ENCODE data around the gene DHRS12. TPM values are rescaled to one million over a fixed set of nuclear protein-coding genes. Genes with fewer than 3 reads are reported as not detected.

Gene DHRS12
- total RNA-seq, 1 donor from 2014 or later, result 5.2 TPM

- no peaks in the 10 kb centered on the region for H3K27me3 ChIP-seq (ENCODE audit: control insufficient read depth in 3 of 3, insufficient read depth in 3 of 3, low read length in 3 of 3)
- H3K9me3 ChIP-seq (ENCODE audit: control insufficient read depth in 3 of 3, low read length in 3 of 3), result no peaks in the 10 kb centered on the region
- no peak overlapping the region for H3K27ac ChIP-seq (ENCODE audit: low read depth, low read length)
- H3K4me3 ChIP-seq (ENCODE audit: low read length in 3 of 3), result no peak overlapping the region
- peaks cover 0 to 3% (median 0%) of the 10 kb centered on the region in 3 donors for H3K36me3 ChIP-seq (ENCODE audit: control insufficient read depth in 3 of 3, insufficient read depth in 3 of 3, low read length in 3 of 3)
- peaks cover 5 to 9% (median 8%) of the 10 kb centered on the region in 3 donors for H3K4me1 ChIP-seq (ENCODE audit: control insufficient read depth in 3 of 3, insufficient read depth in 3 of 3, low read length in 3 of 3)
- no peak overlapping the region for H3K9ac ChIP-seq (ENCODE audit: low read depth in 1 of 3, low read length in 3 of 3)
Measured at GRCh38 chr13:51724721-51725120, 79.2 kb downstream of the DHRS12 start.

GRCh38 chr13:51723529-51723928, 80.4 kb downstream of the DHRS12 start:
- peaks cover 5 to 9% (median 5%) of the 10 kb centered on the region in 3 donors for H3K4me1 ChIP-seq (ENCODE audit: control insufficient read depth in 3 of 3, insufficient read depth in 3 of 3, low read length in 3 of 3)
- H3K27ac ChIP-seq (ENCODE audit: low read depth, low read length), result no peak overlapping the region
- H3K27me3 ChIP-seq (ENCODE audit: control insufficient read depth in 3 of 3, insufficient read depth in 3 of 3, low read length in 3 of 3), result no peaks in the 10 kb centered on the region
- H3K9me3 ChIP-seq (ENCODE audit: control insufficient read depth in 3 of 3, low read length in 3 of 3), result no peaks in the 10 kb centered on the region
- no peak overlapping the region for H3K4me3 ChIP-seq (ENCODE audit: low read length in 3 of 3)
- no peaks in the 10 kb centered on the region for H3K36me3 ChIP-seq (ENCODE audit: control insufficient read depth in 3 of 3, insufficient read depth in 3 of 3, low read length in 3 of 3)
- no peak overlapping the region for H3K9ac ChIP-seq (ENCODE audit: low read depth in 1 of 3, low read length in 3 of 3)

- peaks cover 5 to 9% (median 5%) of the 10 kb centered on the region in 3 donors for H3K4me1 ChIP-seq (ENCODE audit: control insufficient read depth in 3 of 3, insufficient read depth in 3 of 3, low read length in 3 of 3)
- no peak overlapping the region for H3K27ac ChIP-seq (ENCODE audit: low read depth, low read length)
Measured at GRCh38 chr13:51721496-51721895, 82.5 kb downstream of the DHRS12 start.

GRCh38 chr13:51719394-51719793, 84.6 kb downstream of the DHRS12 start:
- no peaks in the 10 kb centered on the region for H3K36me3 ChIP-seq (ENCODE audit: control insufficient read depth in 3 of 3, insufficient read depth in 3 of 3, low read length in 3 of 3)
- no peak overlapping the region for H3K27ac ChIP-seq (ENCODE audit: low read depth, low read length)

More at GRCh38 chr13:51721496-51721895, 82.5 kb downstream of the DHRS12 start:
- H3K4me3 ChIP-seq (ENCODE audit: low read length in 3 of 3), result no peak overlapping the region
- H3K27me3 ChIP-seq (ENCODE audit: control insufficient read depth in 3 of 3, insufficient read depth in 3 of 3, low read length in 3 of 3), result no peaks in the 10 kb centered on the region
- no peaks in the 10 kb centered on the region for H3K9me3 ChIP-seq (ENCODE audit: control insufficient read depth in 3 of 3, low read length in 3 of 3)
- H3K36me3 ChIP-seq (ENCODE audit: control insufficient read depth in 3 of 3, insufficient read depth in 3 of 3, low read length in 3 of 3), result no peaks in the 10 kb centered on the region
- no peak overlapping the region for H3K9ac ChIP-seq (ENCODE audit: low read depth in 1 of 3, low read length in 3 of 3)

More at GRCh38 chr13:51719394-51719793, 84.6 kb downstream of the DHRS12 start:
- no peaks in the 10 kb centered on the region for H3K27me3 ChIP-seq (ENCODE audit: control insufficient read depth in 3 of 3, insufficient read depth in 3 of 3, low read length in 3 of 3)
- H3K9me3 ChIP-seq (ENCODE audit: control insufficient read depth in 3 of 3, low read length in 3 of 3), result no peaks in the 10 kb centered on the region
- H3K4me1 ChIP-seq (ENCODE audit: control insufficient read depth in 3 of 3, insufficient read depth in 3 of 3, low read length in 3 of 3), result peaks cover 5 to 9% (median 5%) of the 10 kb centered on the region in 3 donors
- H3K4me3 ChIP-seq (ENCODE audit: low read length in 3 of 3), result no peak overlapping the region
- H3K9ac ChIP-seq (ENCODE audit: low read depth in 1 of 3, low read length in 3 of 3), result no peak overlapping the region

Other genes starting within 250 kb of the DHRS12 start
- gene WDFY2, start 219.7 kb downstream of the DHRS12 start, total RNA-seq, result 6.8 TPM
- not detected for gene TMEM272, start 41.0 kb upstream of the DHRS12 start, total RNA-seq
- not detected for gene CCDC70, start 57.8 kb upstream of the DHRS12 start, total RNA-seq
- 6.3 TPM for gene ATP7B, start 207.3 kb upstream of the DHRS12 start, total RNA-seq
- 25.1 TPM for gene ALG11, start 208.2 kb upstream of the DHRS12 start, total RNA-seq
- gene UTP14C, start 220.5 kb upstream of the DHRS12 start, total RNA-seq, result 12.5 TPM

Measured in skeletal muscle tissue (tissue), 4 donors.